ENCODE measurements around the gene MPZL2.

DNA sequence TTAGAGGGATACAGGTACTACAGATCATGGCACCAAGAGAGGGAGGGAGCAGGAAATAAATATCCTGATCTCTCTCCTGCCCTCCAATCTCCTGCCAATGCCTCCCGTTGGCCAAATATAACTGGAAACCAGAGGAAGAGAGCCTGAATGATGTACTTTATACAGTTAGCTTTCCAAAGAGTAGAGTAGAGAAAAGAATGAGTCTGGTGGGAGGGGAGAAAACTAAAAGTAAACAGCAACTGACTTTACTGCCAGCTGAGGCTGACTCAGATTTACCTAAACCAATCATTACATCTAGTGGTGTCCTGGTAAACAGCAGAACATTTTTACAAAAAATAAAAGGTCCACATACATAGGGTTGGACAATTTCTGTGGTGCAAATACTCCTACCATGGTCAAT lies 17.1 kb downstream of the MPZL2 start:
- TF ChIP-seq, protein P1, sequence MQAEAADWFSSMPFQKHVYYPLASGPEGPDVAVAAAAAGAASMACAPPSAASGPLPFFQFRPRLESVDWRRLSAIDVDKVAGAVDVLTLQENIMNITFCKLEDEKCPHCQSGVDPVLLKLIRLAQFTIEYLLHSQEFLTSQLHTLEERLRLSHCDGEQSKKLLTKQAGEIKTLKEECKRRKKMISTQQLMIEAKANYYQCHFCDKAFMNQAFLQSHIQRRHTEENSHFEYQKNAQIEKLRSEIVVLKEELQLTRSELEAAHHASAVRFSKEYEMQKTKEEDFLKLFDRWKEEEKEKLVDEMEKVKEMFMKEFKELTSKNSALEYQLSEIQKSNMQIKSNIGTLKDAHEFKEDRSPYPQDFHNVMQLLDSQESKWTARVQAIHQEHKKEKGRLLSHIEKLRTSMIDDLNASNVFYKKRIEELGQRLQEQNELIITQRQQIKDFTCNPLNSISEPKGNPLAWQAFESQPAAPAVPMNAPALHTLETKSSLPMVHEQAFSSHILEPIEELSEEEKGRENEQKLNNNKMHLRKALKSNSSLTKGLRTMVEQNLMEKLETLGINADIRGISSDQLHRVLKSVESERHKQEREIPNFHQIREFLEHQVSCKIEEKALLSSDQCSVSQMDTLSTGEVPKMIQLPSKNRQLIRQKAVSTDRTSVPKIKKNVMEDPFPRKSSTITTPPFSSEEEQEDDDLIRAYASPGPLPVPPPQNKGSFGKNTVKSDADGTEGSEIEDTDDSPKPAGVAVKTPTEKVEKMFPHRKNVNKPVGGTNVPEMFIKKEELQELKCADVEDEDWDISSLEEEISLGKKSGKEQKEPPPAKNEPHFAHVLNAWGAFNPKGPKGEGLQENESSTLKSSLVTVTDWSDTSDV (CRISPR knock-in tag; IDR thresholded peaks at IDR 0.05): no peak
- TF ChIP-seq, protein P2, sequence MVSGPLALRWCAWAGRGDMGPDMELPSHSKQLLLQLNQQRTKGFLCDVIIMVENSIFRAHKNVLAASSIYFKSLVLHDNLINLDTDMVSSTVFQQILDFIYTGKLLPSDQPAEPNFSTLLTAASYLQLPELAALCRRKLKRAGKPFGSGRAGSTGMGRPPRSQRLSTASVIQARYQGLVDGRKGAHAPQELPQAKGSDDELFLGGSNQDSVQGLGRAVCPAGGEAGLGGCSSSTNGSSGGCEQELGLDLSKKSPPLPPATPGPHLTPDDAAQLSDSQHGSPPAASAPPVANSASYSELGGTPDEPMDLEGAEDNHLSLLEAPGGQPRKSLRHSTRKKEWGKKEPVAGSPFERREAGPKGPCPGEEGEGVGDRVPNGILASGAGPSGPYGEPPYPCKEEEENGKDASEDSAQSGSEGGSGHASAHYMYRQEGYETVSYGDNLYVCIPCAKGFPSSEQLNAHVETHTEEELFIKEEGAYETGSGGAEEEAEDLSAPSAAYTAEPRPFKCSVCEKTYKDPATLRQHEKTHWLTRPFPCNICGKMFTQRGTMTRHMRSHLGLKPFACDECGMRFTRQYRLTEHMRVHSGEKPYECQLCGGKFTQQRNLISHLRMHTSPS (CRISPR knock-in tag; IDR thresholded peaks at IDR 0.05; ENCODE audit: low read depth): no peak
- TF ChIP-seq, protein P3, sequence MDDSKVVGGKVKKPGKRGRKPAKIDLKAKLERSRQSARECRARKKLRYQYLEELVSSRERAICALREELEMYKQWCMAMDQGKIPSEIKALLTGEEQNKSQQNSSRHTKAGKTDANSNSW (CRISPR knock-in tag; IDR thresholded peaks at IDR 0.05; ENCODE audit: borderline replicate concordance): no peak
- TF ChIP-seq CCAR2 (optimal IDR thresholded peaks at IDR 0.05; ENCODE audit: low read depth, low read length) (no peak), ZNF792 (CRISPR knock-in tag; IDR thresholded peaks at IDR 0.05) (no peak)
- TF ChIP-seq, protein P4, sequence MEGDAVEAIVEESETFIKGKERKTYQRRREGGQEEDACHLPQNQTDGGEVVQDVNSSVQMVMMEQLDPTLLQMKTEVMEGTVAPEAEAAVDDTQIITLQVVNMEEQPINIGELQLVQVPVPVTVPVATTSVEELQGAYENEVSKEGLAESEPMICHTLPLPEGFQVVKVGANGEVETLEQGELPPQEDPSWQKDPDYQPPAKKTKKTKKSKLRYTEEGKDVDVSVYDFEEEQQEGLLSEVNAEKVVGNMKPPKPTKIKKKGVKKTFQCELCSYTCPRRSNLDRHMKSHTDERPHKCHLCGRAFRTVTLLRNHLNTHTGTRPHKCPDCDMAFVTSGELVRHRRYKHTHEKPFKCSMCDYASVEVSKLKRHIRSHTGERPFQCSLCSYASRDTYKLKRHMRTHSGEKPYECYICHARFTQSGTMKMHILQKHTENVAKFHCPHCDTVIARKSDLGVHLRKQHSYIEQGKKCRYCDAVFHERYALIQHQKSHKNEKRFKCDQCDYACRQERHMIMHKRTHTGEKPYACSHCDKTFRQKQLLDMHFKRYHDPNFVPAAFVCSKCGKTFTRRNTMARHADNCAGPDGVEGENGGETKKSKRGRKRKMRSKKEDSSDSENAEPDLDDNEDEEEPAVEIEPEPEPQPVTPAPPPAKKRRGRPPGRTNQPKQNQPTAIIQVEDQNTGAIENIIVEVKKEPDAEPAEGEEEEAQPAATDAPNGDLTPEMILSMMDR (CRISPR knock-in tag; IDR thresholded peaks at IDR 0.05): peak; percentile 37
